Right lobe of liver (tissue), 6 donors: ENCODE results near the gene EID1. TPM values are rescaled to one million over a fixed set of nuclear protein-coding genes. Genes with fewer than 3 reads are reported as not detected.

Source experiments
- ATAC-seq, 4 donors: fragments of 200-7000 bp; cut with Tn5 transposase; one replicate each; pipeline ENCODE4 v1.9.1; 2020; ENCODE audit warnings: mild to moderate bottlenecking in 4 of 4, moderate library complexity in 4 of 4
- DNase-seq, 3 donors: peaks; one replicate each; pipeline ENCODE4 v3.0.0-alpha.2; 2020
- H3K27ac ChIP-seq, 3 donors: fragments of 200-600 bp; one replicate each; pipeline ENCODE4 v1.8.0; 2022
- H3K27me3 ChIP-seq, 2 donors: fragments of 200-600 bp; one replicate each; pipeline ENCODE4 v1.8.0; 2022
- H3K36me3 ChIP-seq, 4 donors: fragments of 200-600 bp; sonication (generic) in 1 of 4; one replicate each; pipeline versions ENCODE4 v1.5.1 to v1.8.0; 2017 to 2022; ENCODE audit warnings: control low read depth in 1 of 4
- H3K4me1 ChIP-seq, 4 donors: fragments of 200-600 bp; sonication (generic) in 1 of 4; one replicate each; pipeline versions ENCODE4 v1.5.1 to v1.8.0; 2017 to 2022; ENCODE audit warnings: control low read depth in 1 of 4
- H3K4me3 ChIP-seq, 3 donors: fragments of 200-600 bp; one replicate each; pipeline ENCODE4 v1.8.0; 2022
- H3K9me3 ChIP-seq, 4 donors: fragments of 200-600 bp; sonication (generic) in 1 of 4; one replicate each; pipeline versions ENCODE4 v1.5.1 to v1.8.0; 2017 to 2022; ENCODE audit warnings: control low read depth in 1 of 4
- CTCF ChIP-seq, 4 donors: fragments of 200-600 bp in 3 of 4; fragments of 450-650 bp in 1 of 4; IDR thresholded peaks; one replicate each; pipeline versions ENCODE4 v1.5.1 to v1.8.0; 2016 to 2022; ENCODE audit warnings: antibody characterized with exemption in 4 of 4, mild to moderate bottlenecking in 2 of 4
- POLR2A ChIP-seq: fragments of 450-650 bp; IDR thresholded peaks from one replicate; pipeline ENCODE4 v1.6.1; 2017; ENCODE audit warnings: antibody characterized with exemption, mild to moderate bottlenecking
- WGBS: methylation state at CpG from one replicate; pipeline ENCODE4 v1.1.6; 2018; ENCODE audit warnings: low coverage, low lambda C conversion rate; ENCODE audit not compliant: insufficient coverage; ENCODE audit errors: missing lambda C conversion rate; 5-methylcytosine and 5-hydroxymethylcytosine counted together
- intact Hi-C, 2 donors: fragments of 100-400 bp; cut with DNase I; formaldehyde crosslinking; loops; one replicate each; pipeline versions ENCODE4 v1.11.2 to v1.14.1; 2022
- total RNA-seq, 6 experiments: library from RNA; depleted of rRNA in 2 of 6; stranded (reverse); fragments of >200 nt in 2 of 6; fragmentation: NEBNext Ultra II Directional in 3 of 6; extraction: Animal tissue kit (Norgen Biotek cat#: 25700) in 3 of 6; gene quantifications; one replicate each; pipeline versions ENCODE4 v1.1.0 to v1.2.4, GENCODE V29; 2016 to 2023
- donor health status: DM: no; HTN: yes; CAD: no.
- donor health status: DM: no; HTN: no; CAD: no.
- donor health status: DM: no; HTN: no; CAD: no.
- donor health status: DM: no; HTN: yes; CAD: no.
- donor health status: DM: no; HTN: yes; CAD: no.

The EID1 gene
- total RNA-seq, 6 experiments from 2014 or later: 33.6 to 69.3 (median 47.5) TPM

GRCh38 chr15:48889925-48890324 lies 12.0 kb downstream of the EID1 start:
- Histone ChIP-seq H3K36me3 (no peaks in the 10 kb centered on the region), H3K9me3 (no peaks in the 10 kb centered on the region), H3K4me3 (no peak overlapping the region), H3K27ac (no peak overlapping the region), H3K27me3 (no peaks in the 10 kb centered on the region), H3K4me1 (no peaks in the 10 kb centered on the region)
- TF ChIP-seq CTCF (IDR thresholded peaks at IDR 0.05): no peak
- no peak for TF ChIP-seq POLR2A
- intact Hi-C loops: no loop called here
- DNase-seq: no peak
- no peak for ATAC-seq
- 70% methylated on average over 3 of the region's 3 CpGs for WGBS

DNA sequence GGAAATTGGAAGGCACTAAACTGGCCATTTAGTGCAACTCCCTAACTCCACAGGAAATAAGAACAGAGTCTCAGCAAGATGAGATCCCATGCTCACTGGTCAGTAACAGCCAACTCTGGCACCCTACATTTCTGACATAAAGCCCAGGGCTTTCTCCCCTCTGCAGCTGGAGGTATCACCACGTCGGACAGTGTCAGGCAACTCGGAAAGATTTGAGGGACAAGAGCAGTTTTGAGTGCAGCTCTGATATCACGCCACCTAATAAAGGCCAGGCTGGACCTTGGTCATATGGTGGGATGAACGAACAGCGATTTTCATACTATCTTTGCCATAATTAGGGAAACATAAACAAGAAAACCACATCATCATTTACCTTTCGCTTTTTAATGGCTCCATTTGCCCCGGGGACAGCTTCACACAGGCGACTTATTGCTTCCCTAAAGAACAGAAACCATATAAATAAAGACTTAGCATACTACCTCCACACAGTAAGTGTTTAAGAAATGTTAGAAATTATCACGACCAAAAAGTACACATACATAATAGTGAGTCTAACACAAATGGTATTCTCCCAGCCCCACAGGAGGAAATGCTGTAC lies 12.5 kb downstream of the EID1 start:
- DNase-seq (no peak), ATAC-seq (no peak)
- 79% methylated on average over 8 of the region's 10 CpGs for WGBS
- H3K27me3 ChIP-seq: no peaks in the 10 kb centered on the region
- H3K27ac ChIP-seq: no peak overlapping the region
- H3K4me1 ChIP-seq: no peaks in the 10 kb centered on the region
- intact Hi-C loops: no loop called here
- H3K4me3 ChIP-seq: no peak overlapping the region
- H3K9me3 ChIP-seq: no peaks in the 10 kb centered on the region
- no peaks in the 10 kb centered on the region for H3K36me3 ChIP-seq
- TF ChIP-seq POLR2A (no peak), CTCF (IDR thresholded peaks at IDR 0.05) (no peak)

DNA sequence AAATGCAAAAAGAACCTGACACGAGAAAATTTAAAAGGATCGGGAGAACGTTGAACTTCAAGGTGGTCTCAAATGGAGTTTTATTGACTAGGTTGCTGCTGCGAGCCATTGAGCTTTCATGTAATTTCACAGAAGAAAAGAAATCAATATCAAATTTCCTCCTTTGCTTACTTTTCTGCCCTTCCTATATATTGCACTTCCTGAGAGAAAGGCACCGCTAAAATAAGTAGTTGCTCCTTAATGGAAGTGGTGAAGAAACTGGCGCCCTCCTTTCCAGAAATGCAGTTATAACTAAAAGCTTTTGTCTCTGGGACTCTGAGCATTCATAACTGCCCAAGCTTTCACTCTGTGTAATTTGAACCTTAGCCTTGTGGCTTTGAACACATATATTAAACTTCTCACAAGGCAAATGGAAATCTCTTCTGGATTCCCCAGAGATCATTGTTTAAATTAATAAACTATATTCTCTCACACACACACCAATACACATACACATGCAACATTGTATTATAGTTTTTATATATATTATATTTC lies 13.4 kb downstream of the EID1 start:
- Histone ChIP-seq H3K27ac (no peak overlapping the region), H3K36me3 (no peaks in the 10 kb centered on the region), H3K4me3 (no peak overlapping the region), H3K9me3 (no peaks in the 10 kb centered on the region), H3K27me3 (no peaks in the 10 kb centered on the region), H3K4me1 (no peaks in the 10 kb centered on the region)
- TF ChIP-seq CTCF (IDR thresholded peaks at IDR 0.05) (no peak), POLR2A (no peak)
- ATAC-seq (no peak), DNase-seq (no peak)
- 71% methylated on average over 5 of the region's 6 CpGs for WGBS
- intact Hi-C loops: no loop called here

GRCh38 chr15:48893311-48893710 lies 15.4 kb downstream of the EID1 start:
- no peak for DNase-seq
- Histone ChIP-seq H3K4me1 (no peaks in the 10 kb centered on the region), H3K9me3 (no peaks in the 10 kb centered on the region), H3K27ac (no peak overlapping the region), H3K36me3 (no peaks in the 10 kb centered on the region), H3K27me3 (no peaks in the 10 kb centered on the region), H3K4me3 (no peak overlapping the region)
- intact Hi-C loops: no loop called here
- WGBS: 32% methylated on average over 3 of the region's 3 CpGs
- no peak for TF ChIP-seq POLR2A
- no peak for TF ChIP-seq CTCF (IDR thresholded peaks at IDR 0.05)
- ATAC-seq: no peak
